ENCODE measurements around the gene GBF1. TPM values are rescaled to one million over a fixed set of nuclear protein-coding genes. Genes with fewer than 3 reads are reported as not detected.

The GBF1 gene
- total and polyA plus RNA-seq, 2 of the 13 experiments (the other 11 are each of a cell fraction or from before 2014, with no cell fraction given), result 17.1 to 21.9 TPM

- TF ChIP-seq, protein P1, sequence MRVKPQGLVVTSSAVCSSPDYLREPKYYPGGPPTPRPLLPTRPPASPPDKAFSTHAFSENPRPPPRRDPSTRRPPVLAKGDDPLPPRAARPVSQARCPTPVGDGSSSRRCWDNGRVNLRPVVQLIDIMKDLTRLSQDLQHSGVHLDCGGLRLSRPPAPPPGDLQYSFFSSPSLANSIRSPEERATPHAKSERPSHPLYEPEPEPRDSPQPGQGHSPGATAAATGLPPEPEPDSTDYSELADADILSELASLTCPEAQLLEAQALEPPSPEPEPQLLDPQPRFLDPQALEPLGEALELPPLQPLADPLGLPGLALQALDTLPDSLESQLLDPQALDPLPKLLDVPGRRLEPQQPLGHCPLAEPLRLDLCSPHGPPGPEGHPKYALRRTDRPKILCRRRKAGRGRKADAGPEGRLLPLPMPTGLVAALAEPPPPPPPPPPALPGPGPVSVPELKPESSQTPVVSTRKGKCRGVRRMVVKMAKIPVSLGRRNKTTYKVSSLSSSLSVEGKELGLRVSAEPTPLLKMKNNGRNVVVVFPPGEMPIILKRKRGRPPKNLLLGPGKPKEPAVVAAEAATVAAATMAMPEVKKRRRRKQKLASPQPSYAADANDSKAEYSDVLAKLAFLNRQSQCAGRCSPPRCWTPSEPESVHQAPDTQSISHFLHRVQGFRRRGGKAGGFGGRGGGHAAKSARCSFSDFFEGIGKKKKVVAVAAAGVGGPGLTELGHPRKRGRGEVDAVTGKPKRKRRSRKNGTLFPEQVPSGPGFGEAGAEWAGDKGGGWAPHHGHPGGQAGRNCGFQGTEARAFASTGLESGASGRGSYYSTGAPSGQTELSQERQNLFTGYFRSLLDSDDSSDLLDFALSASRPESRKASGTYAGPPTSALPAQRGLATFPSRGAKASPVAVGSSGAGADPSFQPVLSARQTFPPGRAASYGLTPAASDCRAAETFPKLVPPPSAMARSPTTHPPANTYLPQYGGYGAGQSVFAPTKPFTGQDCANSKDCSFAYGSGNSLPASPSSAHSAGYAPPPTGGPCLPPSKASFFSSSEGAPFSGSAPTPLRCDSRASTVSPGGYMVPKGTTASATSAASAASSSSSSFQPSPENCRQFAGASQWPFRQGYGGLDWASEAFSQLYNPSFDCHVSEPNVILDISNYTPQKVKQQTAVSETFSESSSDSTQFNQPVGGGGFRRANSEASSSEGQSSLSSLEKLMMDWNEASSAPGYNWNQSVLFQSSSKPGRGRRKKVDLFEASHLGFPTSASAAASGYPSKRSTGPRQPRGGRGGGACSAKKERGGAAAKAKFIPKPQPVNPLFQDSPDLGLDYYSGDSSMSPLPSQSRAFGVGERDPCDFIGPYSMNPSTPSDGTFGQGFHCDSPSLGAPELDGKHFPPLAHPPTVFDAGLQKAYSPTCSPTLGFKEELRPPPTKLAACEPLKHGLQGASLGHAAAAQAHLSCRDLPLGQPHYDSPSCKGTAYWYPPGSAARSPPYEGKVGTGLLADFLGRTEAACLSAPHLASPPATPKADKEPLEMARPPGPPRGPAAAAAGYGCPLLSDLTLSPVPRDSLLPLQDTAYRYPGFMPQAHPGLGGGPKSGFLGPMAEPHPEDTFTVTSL (CRISPR knock-in tag; IDR thresholded peaks at IDR 0.05; ENCODE audit: borderline replicate concordance), result no peak
- TF ChIP-seq KDM4B (CRISPR knock-in tag; IDR thresholded peaks at IDR 0.05) (peak; percentile 72), ARNT2 (CRISPR knock-in tag; IDR thresholded peaks at IDR 0.05; ENCODE audit: low read depth) (no peak), SRSF1 (optimal IDR thresholded peaks at IDR 0.05; ENCODE audit: low read depth, low read length) (peak; percentile 63), ZNF782 (CRISPR knock-in tag; IDR thresholded peaks at IDR 0.05; ENCODE audit: borderline replicate concordance) (no peak)
- TF ChIP-seq, protein P2, sequence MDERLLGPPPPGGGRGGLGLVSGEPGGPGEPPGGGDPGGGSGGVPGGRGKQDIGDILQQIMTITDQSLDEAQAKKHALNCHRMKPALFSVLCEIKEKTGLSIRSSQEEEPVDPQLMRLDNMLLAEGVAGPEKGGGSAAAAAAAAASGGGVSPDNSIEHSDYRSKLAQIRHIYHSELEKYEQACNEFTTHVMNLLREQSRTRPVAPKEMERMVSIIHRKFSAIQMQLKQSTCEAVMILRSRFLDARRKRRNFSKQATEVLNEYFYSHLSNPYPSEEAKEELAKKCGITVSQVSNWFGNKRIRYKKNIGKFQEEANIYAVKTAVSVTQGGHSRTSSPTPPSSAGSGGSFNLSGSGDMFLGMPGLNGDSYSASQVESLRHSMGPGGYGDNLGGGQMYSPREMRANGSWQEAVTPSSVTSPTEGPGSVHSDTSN (CRISPR knock-in tag; IDR thresholded peaks at IDR 0.05), result peak; percentile 64
- TF ChIP-seq, protein P3, sequence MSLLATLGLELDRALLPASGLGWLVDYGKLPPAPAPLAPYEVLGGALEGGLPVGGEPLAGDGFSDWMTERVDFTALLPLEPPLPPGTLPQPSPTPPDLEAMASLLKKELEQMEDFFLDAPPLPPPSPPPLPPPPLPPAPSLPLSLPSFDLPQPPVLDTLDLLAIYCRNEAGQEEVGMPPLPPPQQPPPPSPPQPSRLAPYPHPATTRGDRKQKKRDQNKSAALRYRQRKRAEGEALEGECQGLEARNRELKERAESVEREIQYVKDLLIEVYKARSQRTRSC (CRISPR knock-in tag; IDR thresholded peaks at IDR 0.05; ENCODE audit: low read depth), result no peak
- TF ChIP-seq, protein P4, sequence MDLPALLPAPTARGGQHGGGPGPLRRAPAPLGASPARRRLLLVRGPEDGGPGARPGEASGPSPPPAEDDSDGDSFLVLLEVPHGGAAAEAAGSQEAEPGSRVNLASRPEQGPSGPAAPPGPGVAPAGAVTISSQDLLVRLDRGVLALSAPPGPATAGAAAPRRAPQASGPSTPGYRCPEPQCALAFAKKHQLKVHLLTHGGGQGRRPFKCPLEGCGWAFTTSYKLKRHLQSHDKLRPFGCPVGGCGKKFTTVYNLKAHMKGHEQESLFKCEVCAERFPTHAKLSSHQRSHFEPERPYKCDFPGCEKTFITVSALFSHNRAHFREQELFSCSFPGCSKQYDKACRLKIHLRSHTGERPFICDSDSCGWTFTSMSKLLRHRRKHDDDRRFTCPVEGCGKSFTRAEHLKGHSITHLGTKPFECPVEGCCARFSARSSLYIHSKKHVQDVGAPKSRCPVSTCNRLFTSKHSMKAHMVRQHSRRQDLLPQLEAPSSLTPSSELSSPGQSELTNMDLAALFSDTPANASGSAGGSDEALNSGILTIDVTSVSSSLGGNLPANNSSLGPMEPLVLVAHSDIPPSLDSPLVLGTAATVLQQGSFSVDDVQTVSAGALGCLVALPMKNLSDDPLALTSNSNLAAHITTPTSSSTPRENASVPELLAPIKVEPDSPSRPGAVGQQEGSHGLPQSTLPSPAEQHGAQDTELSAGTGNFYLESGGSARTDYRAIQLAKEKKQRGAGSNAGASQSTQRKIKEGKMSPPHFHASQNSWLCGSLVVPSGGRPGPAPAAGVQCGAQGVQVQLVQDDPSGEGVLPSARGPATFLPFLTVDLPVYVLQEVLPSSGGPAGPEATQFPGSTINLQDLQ (CRISPR knock-in tag; IDR thresholded peaks at IDR 0.05), result 0 out of 2 replicates have a peak, but pooled peaks have one; percentile 47
- TF ChIP-seq, protein P5, sequence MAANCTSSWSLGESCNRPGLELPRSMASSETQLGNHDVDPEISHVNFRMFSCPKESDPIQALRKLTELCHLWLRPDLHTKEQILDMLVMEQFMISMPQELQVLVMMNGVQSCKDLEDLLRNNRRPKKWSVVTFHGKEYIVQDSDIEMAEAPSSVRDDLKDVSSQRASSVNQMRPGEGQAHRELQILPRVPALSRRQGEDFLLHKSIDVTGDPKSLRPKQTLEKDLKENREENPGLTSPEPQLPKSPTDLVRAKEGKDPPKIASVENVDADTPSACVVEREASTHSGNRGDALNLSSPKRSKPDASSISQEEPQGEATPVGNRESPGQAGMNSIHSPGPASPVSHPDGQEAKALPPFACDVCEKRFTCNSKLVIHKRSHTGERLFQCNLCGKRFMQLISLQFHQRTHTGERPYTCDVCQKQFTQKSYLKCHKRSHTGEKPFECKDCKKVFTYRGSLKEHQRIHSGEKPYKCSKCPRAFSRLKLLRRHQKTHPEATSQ (CRISPR knock-in tag; IDR thresholded peaks at IDR 0.05; ENCODE audit: borderline replicate concordance), result peak; percentile 93; the same call in 1 of the 2 replicates
Measured at GRCh38 chr10:102420714-102421506, 175.6 kb downstream of the GBF1 start, which contains the start of gene FBXL15 (continued).
